ENCODE data around the gene KCNAB1.

- no peak for TF ChIP-seq CTCF (conservative IDR thresholded peaks at IDR 0.05; ENCODE audit: low read depth, low read length)
- no peak for TF ChIP-seq EZH2 (IDR thresholded peaks at IDR 0.05; ENCODE audit: borderline replicate concordance, low read depth, low read length, poor library complexity, severe bottlenecking)
These were observed 28.6 kb downstream of the KCNAB1 start for GRCh38 chr3:156148946-156149381.
